GM23248 (cell line): ENCODE results near the gene MATR3. TPM values are rescaled to one million over a fixed set of nuclear protein-coding genes. Genes with fewer than 3 reads are reported as not detected.

ENCODE experiments used
- DNase-seq: peaks from one replicate; pipeline ENCODE4 v3.0.0-alpha.2; 2015
- H2AFZ ChIP-seq: fragments of 200-600 bp; sonication (generic); 2 replicates; pipeline ENCODE4 v1.6.1; 2016; ENCODE audit warnings: antibody characterized with exemption
- H3F3A ChIP-seq: fragments of 200-600 bp; sonication (generic); 2 replicates; pipeline ENCODE4 v1.6.1; 2016; ENCODE audit warnings: mild to moderate bottlenecking, antibody characterized with exemption, mixed run types; ENCODE audit not compliant: insufficient read depth
- H3K27ac ChIP-seq: fragments of 200-600 bp; sonication (generic); 2 replicates; pipeline ENCODE4 v1.5.1; 2016; ENCODE audit warnings: mild to moderate bottlenecking
- H3K27me3 ChIP-seq: fragments of 200-600 bp; sonication (generic); replicated peaks from 2 replicates; pipeline ENCODE4 v1.6.1; 2016; ENCODE audit warnings: mild to moderate bottlenecking; ENCODE audit not compliant: insufficient read depth
- H3K36me3 ChIP-seq: fragments of 200-600 bp; sonication (generic); 2 replicates; pipeline ENCODE4 v1.6.1; 2016; ENCODE audit warnings: low read depth, mild to moderate bottlenecking
- H3K4me1 ChIP-seq: fragments of 200-600 bp; sonication (generic); 2 replicates; pipeline ENCODE4 v1.6.1; 2016; ENCODE audit warnings: mild to moderate bottlenecking; ENCODE audit not compliant: insufficient read depth
- H3K4me2 ChIP-seq: fragments of 200-600 bp; sonication (generic); one replicate; pipeline ENCODE4 v1.6.1; 2016; ENCODE audit warnings: mild to moderate bottlenecking; ENCODE audit not compliant: unreplicated experiment
- H3K4me3 ChIP-seq: fragments of 200-600 bp; sonication (generic); 2 replicates; pipeline ENCODE4 v1.5.1; 2016; ENCODE audit warnings: mild to moderate bottlenecking
- H3K79me2 ChIP-seq: fragments of 200-600 bp; sonication (generic); 2 replicates; pipeline ENCODE4 v1.6.1; 2016; ENCODE audit warnings: mild to moderate bottlenecking; ENCODE audit not compliant: insufficient read depth
- H3K9ac ChIP-seq: fragments of 200-600 bp; sonication (generic); 2 replicates; pipeline ENCODE4 v1.6.1; 2016; ENCODE audit warnings: mild to moderate bottlenecking
- H3K9me2 ChIP-seq: fragments of 200-600 bp; sonication (generic); 2 replicates; pipeline ENCODE4 v1.6.1; 2016; ENCODE audit warnings: mixed run types, mild to moderate bottlenecking, moderate library complexity; ENCODE audit not compliant: insufficient read depth
- H3K9me3 ChIP-seq: fragments of 200-600 bp; sonication (generic); one replicate; pipeline ENCODE4 v1.6.1; 2017; ENCODE audit warnings: low read depth
- H4K20me1 ChIP-seq: fragments of 200-600 bp; sonication (generic); 2 replicates; pipeline ENCODE4 v1.6.0; 2016; ENCODE audit not compliant: insufficient read depth
- EZH2 ChIP-seq: fragments of 200-600 bp; sonication (generic); IDR thresholded peaks from 2 replicates; pipeline ENCODE4 v1.6.1; 2018; ENCODE audit warnings: antibody characterized with exemption, mild to moderate bottlenecking; ENCODE audit not compliant: insufficient read depth, poor library complexity, severe bottlenecking
- EZH2phosphoT487 ChIP-seq: fragments of 200-600 bp; sonication (generic); IDR thresholded peaks from 2 replicates; pipeline ENCODE4 v1.6.1; 2018; ENCODE audit warnings: antibody characterized with exemption, moderate library complexity, mild to moderate bottlenecking, low read depth; ENCODE audit not compliant: insufficient read depth
- WGBS, 2 experiments: methylation state at CpG; one replicate each; pipeline ENCODE4 v1.1.6; 2015 to 2017; ENCODE audit warnings: low lambda C conversion rate in 2 of 2, low coverage in 1 of 2; ENCODE audit errors: missing lambda C conversion rate in 2 of 2; 5-methylcytosine and 5-hydroxymethylcytosine counted together
- in situ Hi-C: fragments of 300-500 bp; cut with MboI; formaldehyde crosslinking; loops from 2 replicates; pipeline ENCODE4 v1.15.0; 2020
- polyA plus RNA-seq: library from polyadenylated mRNA; unstranded; fragments of >200 nt; fragmentation: Nextera tagmentation; extraction: Ambion mirVana; gene quantifications from 2 replicates; pipeline ENCODE4 v1.2.1, GENCODE V29; 2016
- total RNA-seq: library from RNA; depleted of rRNA; stranded (reverse); fragments of >200 nt; shearing (Covaris generic); gene quantifications from 2 replicates; pipeline ENCODE4 v1.2.3, GENCODE V29; 2014

The MATR3 gene
- total and polyA plus RNA-seq, 2 experiments from 2014 or later: 198 to 215 TPM

- 57 to 77% methylated on average over 2 of the region's 2 CpGs for WGBS, 2 experiments
- no peak overlapping the region for H2AFZ ChIP-seq
- H3K27me3 ChIP-seq: no peaks in the 10 kb centered on the region
- 0 out of 2 replicates have a peak, but pooled peaks cover 2% of the 10 kb centered on the region for H3F3A ChIP-seq
- 0 out of 2 replicates have a peak, but pooled peaks cover 5% of the 10 kb centered on the region for H3K79me2 ChIP-seq
- no peak for TF ChIP-seq EZH2phosphoT487
- peaks cover 18% of the 10 kb centered on the region for H3K36me3 ChIP-seq
- no peaks in the 10 kb centered on the region for H3K9me3 ChIP-seq
- H3K9ac ChIP-seq: no peak overlapping the region
- H3K4me3 ChIP-seq: no peak overlapping the region
- H3K4me2 ChIP-seq: no peak overlapping the region
- DNase-seq: no peak
- peaks cover 9% of the 10 kb centered on the region; the same call in 1 of the 2 replicates for H3K4me1 ChIP-seq
- no peaks in the 10 kb centered on the region for H4K20me1 ChIP-seq
- no peak overlapping the region for H3K27ac ChIP-seq
- in situ Hi-C loops: no loop called here
- H3K9me2 ChIP-seq: no peaks in the 10 kb centered on the region
Measured at GRCh38 chr5:139374909-139375308, 81.4 kb downstream of the MATR3 start.

DNA sequence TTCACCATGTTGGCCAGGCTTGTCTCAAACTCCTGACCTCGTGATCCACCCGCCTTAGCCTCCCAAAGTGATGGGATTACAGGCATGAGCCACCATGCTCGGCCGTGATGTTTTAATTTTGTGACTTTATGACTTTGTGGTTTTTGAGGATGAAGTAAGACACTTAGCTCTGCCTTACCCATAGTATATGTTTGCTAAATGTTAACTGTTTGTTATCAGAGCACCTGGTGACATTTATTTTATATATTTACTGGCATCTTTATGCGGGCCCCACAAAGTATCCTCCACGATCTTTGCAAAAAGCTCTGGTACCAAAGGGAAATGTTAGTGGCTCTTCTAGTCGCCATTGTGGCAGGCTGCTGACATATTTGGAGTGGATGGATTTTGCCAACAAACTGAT, 82.8 kb downstream of the MATR3 start:
- peaks cover 8% of the 10 kb centered on the region; the same call in 1 of the 2 replicates for H3K4me1 ChIP-seq
- H3K27ac ChIP-seq: no peak overlapping the region
- DNase-seq: no peak
- no peaks in the 10 kb centered on the region for H3K9me3 ChIP-seq
- H3K9me2 ChIP-seq: no peaks in the 10 kb centered on the region
- WGBS, 2 experiments: 82 to 83% methylated on average over 7 of the region's 7 CpGs
- no peak for TF ChIP-seq EZH2
- TF ChIP-seq EZH2phosphoT487: no peak
- H3K4me3 ChIP-seq: no peak overlapping the region
- H3K79me2 ChIP-seq: no peaks in the 10 kb centered on the region
- H4K20me1 ChIP-seq: no peaks in the 10 kb centered on the region
- H2AFZ ChIP-seq: no peak overlapping the region
- H3K27me3 ChIP-seq: no peaks in the 10 kb centered on the region
- H3F3A ChIP-seq: no peaks in the 10 kb centered on the region
- no peak overlapping the region for H3K4me2 ChIP-seq
- in situ Hi-C loops: no loop called here
- peaks cover 14% of the 10 kb centered on the region; the same call in 1 of the 2 replicates for H3K36me3 ChIP-seq
- H3K9ac ChIP-seq: no peak overlapping the region

DNA sequence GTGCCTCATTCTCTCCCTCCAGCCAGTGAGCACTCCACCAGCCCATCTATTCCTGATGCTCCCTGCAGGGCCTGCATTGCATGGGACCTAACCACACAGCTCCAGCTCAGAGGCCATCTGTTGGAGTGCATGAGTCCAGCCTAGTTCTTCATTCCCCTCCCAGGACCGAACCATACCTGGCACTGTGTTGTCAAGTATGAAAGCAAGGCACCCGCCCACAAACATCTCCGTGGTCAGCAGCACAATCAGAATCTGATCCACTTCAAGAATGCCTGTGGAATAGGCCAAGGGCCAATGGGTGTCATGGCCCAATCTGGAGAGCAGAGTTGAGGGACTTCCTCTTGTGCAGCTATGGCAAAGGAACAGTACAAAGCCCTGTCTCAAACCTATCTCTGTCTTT, 83.7 kb downstream of the MATR3 start:
- H3K27me3 ChIP-seq: no peaks in the 10 kb centered on the region
- H3K4me1 ChIP-seq: peaks cover 8% of the 10 kb centered on the region; the same call in 1 of the 2 replicates
- H4K20me1 ChIP-seq: no peaks in the 10 kb centered on the region
- H3K4me2 ChIP-seq: no peak overlapping the region
- H3K4me3 ChIP-seq: no peak overlapping the region
- WGBS, 2 experiments: 98 to 100% methylated on average over 3 of the region's 3 CpGs
- H3K27ac ChIP-seq: no peak overlapping the region
- TF ChIP-seq EZH2: no peak
- TF ChIP-seq EZH2phosphoT487: no peak
- H3F3A ChIP-seq: no peaks in the 10 kb centered on the region
- no peaks in the 10 kb centered on the region for H3K9me2 ChIP-seq
- no peak overlapping the region for H3K9ac ChIP-seq
- H3K9me3 ChIP-seq: no peaks in the 10 kb centered on the region
- no peak for DNase-seq
- in situ Hi-C loops: no loop called here
- no peak overlapping the region for H2AFZ ChIP-seq
- H3K36me3 ChIP-seq: 0 out of 2 replicates have a peak, but pooled peaks cover 7% of the 10 kb centered on the region
- no peaks in the 10 kb centered on the region for H3K79me2 ChIP-seq

DNA sequence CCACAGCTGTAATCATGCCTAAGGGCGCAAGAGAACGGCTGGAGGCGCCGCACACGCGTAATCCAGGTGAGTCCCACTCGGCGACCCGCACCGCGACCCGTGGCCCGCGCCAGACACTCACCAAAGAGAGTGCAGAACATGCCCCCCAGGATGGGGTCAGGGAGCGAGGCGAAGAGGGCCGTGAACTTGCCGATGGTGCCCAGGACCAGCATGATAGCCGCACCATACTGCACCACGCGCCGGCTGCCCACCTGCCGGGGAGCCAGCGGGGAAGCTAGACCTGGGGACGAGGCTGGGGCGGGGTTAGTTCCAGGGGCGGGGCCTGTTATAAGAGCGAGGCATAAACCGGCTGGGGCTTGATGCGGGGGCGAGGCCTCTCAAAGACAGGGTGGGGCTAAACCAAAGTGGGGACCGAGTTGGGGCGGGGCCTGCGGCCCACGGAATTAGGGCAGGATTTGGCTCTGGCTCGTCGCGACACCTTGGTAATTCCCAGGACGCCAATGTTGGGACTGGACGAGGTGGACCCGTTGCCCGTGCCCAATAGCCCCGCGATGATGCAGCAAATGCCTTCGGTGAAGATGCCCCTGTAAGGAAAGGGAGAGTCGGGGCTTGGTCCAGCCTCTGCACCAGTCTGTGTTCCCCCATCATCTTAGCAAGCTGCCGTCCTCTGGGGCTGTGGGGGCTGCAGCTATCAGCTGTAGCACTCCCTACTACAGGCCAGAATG, 84.7 kb downstream of the MATR3 start:
- WGBS, 2 experiments: 74 to 77% methylated on average over 43 to 47 of the region's 47 CpGs
- in situ Hi-C loops: no loop called here
- DNase-seq: no peak
- Histone ChIP-seq H3K4me2 (no peak overlapping the region), H4K20me1 (no peaks in the 10 kb centered on the region), H3K4me1 (peaks cover 8% of the 10 kb centered on the region; the same call in 1 of the 2 replicates), H3K9me2 (no peaks in the 10 kb centered on the region), H3K27ac (no peak overlapping the region), H3K4me3 (no peak overlapping the region), H3K9ac (no peak overlapping the region), H3K27me3 (no peaks in the 10 kb centered on the region), H3F3A (no peaks in the 10 kb centered on the region), H3K36me3 (0 out of 2 replicates have a peak, but pooled peaks cover 1% of the 10 kb centered on the region), H3K9me3 (no peaks in the 10 kb centered on the region), H3K79me2 (no peaks in the 10 kb centered on the region), H2AFZ (no peak overlapping the region)
- TF ChIP-seq EZH2phosphoT487: no peak
- TF ChIP-seq EZH2: no peak
